HL-60/S4 treated with retinoic acid at 250 ng/mL for 4 days and 3 days (cell line): Measurements from ENCODE around the gene IL22RA1.

ENCODE experiments used
- in situ Hi-C: fragments of 300-500 bp; cut with MboI; formaldehyde crosslinking; loops from 2 replicates; pipeline ENCODE4 v1.7.0; 2022; ENCODE audit warnings: low sequenced_read_pairs

Gene IL22RA1

DNA sequence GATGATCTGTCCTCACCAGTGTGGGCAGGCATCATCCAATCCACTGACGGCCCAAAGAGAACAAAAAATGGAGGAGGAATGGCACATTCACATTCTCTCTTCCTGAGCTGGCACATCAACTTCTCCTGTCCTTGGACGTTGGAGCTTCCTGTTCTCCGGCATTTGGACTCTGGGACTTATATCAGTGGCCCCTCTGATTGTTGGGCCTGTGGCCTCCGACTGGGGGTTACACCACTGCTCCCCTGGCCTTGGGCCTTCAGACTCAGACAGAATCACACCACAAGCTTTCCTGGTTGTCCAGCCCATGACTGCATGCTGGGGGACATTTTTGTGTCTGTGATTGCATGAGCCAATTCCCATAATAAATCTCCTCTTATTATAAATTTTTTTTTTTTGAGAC is 24.1 kb upstream of the IL22RA1 start:
- in situ Hi-C loops: no loop called here

DNA sequence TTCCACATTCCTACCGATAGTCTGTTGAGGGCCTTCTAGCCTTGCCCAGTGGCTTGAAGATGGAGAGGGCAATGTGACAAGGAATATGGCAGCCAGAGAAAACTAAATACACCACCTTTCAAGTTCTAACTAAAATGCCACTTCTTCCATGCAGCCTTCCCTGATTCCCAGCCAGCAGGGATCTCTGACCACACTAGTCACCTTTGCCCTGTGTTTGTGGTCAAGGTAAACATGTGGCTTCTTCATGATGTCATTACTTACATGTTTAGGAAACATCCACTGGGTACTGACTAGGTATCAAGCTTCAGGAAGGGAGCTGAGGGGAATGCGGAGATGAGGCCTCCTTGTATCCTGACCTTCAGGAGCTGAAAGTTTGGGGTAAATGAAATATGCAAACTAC is 22.6 kb upstream of the IL22RA1 start:
- in situ Hi-C loops: no loop called here

DNA sequence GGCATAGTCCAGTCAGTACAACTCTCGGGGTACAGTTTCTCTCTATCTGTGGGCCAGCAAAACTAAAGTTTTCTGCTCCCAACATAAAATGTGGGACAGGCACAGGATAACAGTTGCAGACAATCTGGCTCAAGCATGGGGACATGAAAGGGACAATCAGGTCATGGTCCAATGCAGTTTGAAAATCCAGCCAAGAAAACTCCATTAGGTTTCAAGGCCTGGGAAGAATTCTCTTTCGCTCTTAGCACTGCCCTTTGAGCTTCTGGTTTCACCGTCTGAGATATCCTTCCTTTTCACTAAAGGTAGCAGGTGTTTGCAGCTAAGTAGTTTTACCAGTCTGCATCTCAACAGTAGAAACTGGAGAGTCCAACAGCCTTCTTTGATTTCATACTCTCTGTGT is 21.1 kb upstream of the IL22RA1 start:
- in situ Hi-C loops: no loop called here

DNA sequence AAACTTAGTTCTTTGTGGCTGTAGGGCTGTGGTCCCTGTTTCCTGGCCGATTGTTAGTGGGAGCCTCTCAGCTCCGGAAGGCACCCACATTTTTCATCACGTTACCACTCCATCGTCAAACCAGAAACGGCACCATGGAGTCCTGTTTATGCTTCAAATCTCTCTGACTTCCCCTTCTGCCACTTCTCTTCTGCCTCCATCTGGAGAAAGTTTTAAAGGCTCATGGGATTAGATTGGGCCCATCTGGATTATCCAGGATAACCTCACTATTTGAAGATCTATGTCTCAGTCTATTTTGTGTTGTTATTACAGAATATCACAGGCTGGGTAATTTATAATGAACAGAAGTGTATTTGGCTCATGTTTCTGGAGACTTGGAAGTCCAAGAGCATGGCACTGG is 19.3 kb upstream of the IL22RA1 start:
- in situ Hi-C loops: no loop called here

- in situ Hi-C loops: no loop called here
These were observed 18.3 kb upstream of the IL22RA1 start for GRCh38 chr1:24161270-24161669.

GRCh38 chr1:24159366-24159765 is 16.4 kb upstream of the IL22RA1 start:
- in situ Hi-C loops: no loop called here

DNA sequence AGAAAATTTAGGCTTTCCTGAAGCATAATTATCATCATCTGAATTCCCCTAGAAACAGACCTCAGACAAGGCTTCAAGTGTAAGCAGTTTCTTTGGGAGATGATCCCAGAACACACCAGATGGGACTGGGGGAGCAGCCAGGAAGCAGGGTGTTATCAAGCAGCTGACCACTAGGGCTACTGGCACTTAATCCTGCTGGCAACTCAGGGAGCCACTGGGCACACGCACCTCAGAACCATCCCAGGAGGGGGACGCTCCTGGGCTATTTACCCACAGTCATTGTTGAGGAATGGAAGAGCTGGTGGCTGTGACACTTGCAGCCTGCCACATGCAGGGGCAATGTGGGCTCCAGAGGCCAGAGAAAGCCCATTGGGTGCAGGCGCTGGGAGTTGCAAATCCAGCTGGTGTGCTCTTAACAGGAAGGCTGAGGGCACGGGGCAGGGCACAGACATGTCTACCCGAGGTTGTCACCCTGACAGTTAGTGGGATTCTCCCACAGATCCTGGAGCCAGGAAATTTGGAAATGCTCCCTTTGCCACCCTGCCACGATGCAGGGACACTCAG is 15.1 kb upstream of the IL22RA1 start:
- in situ Hi-C loops: no loop called here

GRCh38 chr1:24156542-24157260 is 13.8 kb upstream of the IL22RA1 start:
- in situ Hi-C loops: no loop called here

DNA sequence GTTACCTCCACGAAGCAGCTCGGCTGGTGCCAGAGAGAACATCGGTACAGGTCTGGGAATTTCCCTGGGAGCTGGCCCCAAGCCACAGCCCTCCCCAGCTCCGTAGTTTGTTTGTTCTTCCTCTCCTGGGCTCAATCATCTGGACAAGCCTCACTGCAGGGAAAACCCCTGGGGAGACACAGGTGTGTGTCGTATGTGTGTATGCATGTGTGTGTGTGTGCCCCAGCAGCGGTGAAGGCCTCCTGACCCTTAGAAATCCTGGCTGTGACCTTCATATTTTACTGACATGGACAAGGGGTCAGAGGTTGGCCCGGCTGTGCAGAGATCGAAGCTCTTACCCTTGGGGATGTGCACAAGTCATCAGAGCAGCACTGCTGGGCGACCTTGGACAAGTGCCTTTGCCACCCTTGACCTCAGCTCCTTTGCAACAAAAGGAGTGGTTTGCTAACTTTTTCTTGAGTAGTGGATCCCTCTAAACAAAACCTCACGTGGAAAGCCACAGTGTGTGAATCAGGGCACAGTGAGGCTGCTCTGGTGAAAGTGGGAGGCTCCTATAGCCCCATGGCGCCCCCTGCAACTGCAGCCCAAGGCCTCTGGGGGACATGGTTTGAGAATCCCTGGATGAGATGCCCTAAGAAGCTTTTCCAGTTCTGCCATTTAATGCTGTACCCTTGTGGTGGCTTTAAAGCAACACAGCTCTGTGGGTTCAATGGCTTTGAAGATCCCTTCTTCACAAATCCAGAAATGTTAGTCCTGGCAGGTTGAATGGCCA is 12.3 kb upstream of the IL22RA1 start:
- in situ Hi-C loops: no loop called here

- in situ Hi-C loops: no loop called here
These were observed 11.3 kb upstream of the IL22RA1 start for GRCh38 chr1:24154215-24154614.

DNA sequence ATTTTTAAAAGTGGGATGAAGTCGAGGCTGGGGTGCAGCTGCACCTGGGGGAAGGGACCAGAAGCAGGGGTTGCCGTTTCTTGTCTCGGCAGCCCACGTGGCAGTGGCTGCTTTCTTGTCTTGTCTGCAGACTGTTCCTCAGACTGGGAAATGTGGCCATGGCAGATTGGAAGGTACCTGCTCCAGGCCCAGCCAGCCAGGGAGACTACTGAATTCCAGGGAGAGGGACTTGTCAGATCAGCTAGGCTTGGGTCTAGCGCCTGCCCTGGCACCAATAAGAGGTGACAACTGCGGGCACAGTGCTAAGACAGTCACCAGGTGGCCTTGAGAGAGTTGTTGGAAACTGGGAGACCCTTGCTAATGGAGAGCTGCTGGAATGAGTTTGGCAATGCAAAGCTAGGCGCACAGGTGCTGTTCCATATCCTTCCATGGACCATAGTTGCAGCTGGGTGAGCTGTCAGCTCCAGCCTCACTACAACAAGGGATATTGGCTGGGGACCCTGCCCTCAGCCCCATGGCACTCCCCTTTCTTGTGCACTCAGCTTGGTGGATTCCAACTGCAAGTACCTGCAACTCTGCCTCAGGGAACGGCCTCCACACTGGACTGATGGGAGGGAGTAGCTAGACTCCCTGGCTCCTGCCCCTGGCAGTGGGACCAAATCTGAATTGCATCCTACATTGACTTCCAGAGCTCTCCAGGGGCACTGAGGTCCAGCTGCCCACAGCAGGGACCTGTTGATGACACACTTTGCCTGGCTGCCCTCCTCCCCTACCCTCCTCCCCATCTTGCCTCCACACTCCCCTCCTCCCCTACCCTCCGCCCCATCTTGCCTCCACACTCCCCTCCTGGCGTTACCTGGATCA is 9.9 kb upstream of the IL22RA1 start:
- in situ Hi-C loops: no loop called here

DNA sequence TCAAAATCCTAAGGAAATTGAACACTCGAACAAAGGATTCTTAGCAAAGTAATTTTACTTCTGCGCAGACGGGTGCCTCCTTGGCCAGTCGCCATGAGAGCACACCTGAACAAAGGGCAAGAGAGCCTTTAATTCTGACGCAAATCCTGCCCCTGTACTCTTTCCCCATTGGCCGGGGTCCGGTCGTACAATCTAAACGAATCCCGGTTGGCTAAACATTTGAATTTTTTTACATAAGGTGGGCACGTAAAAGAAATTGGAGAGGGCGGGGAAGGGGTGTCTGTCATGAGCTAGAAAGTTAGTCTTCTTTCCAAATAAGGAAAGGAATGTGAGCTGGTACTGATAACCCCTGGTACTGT is 8.2 kb upstream of the IL22RA1 start:
- in situ Hi-C loops: no loop called here

DNA sequence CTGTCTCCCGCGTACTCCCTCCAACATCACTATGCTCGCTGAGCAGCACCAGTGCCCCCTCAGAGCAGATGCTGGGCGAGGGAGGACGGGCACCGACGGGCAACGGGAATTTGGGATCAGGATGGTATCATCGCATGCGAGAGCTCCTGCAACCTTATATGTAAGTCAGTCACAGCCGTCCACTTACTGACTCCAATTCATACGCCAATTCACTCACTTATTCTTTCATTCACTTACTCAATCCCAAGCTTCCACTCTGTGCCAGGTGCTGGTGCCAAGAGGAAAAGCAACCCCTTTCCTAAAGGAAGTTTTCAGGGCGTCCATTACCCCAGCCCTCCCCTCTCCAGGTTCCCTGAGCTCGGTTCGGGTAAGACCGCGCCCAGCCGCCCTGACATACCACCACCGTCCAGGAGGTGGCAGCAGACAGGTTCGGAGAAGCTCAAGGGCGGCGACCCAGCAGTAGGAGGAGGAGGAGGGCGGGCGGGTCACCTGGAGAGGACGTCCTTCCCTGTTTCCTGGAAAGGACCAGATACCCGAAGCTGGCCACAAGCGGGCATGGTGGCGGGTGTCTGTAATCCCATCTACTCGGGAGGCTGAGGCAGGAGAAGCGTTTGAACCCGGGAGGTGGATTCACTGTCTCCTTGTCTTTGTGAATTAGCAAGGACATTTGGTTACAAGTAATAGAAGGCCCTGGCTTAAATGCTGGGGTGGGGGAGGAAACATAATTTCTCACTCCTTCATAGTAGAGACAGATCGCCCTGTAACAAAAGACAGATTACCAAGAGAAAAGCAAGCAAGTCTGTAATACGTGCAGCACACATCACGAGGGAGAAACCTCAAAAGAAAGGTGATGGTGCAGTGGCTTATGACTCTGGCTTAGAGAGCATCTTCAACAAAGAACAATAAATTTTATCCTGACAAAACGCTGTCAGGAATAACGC is 7.6 kb upstream of the IL22RA1 start:
- in situ Hi-C loops: no loop called here

GRCh38 chr1:24149866-24150233 is 6.9 kb upstream of the IL22RA1 start:
- in situ Hi-C loops: no loop called here

GRCh38 chr1:24147816-24148215 is 4.9 kb upstream of the IL22RA1 start:
- in situ Hi-C loops: no loop called here

DNA sequence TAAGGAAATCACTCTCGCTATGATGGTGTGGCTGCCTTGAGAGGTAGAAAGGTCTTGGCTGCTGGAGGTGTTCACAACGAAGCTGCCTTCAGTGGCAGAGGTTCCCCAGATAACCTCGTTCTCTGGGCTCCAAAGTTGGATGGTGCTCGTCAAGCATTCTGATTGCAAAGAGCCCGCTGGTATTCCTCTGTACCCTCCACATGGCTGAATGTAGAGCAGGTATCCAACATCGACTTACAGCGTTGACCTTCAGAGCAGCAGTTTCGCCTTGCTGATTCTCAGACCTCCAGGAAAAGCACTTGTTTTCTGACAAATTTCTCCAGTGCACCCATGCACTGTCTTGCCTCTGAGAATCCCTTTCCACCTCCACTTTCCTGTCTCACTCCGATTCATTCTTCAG is 4.3 kb upstream of the IL22RA1 start:
- in situ Hi-C loops: no loop called here

DNA sequence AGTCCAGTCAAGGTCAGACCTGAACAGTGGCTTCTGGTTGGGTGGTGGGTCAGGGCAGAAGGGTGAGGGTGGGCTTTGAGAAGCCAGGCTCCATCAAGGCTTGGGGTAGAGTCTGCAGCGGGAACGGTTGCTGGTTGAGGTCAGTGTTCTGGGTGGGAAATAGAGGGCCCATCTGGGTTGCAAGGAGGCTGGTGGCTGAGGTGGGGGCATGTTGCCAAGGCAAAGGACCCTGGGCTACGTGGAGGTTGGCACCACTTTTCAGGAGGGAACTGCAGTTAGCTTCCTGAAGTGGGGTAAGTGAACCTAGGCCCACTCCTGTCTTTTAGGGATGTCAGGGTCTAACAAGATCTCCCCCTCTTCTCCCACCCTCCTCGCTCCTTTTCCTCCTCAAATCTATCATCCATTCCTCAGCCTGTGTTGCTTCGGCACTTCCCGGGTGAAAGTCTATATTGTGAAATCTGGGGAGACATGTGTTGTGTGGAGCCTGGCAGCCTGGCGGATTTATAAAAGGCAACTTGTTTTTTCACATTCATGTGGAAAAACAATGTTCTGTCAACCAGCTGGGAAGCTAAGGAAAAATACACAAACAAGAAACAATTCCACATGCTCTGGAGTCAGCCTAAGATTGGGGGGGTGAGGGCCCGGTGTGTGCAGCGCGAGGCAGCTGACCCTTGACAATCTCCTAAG is 1.5 kb downstream of the IL22RA1 start:
- in situ Hi-C loops: no loop called here

- in situ Hi-C loops: no loop called here
These were observed 2.2 kb downstream of the IL22RA1 start for GRCh38 chr1:24140741-24141181.

GRCh38 chr1:24139841-24140425 is 3.0 kb downstream of the IL22RA1 start:
- in situ Hi-C loops: no loop called here

GRCh38 chr1:24139222-24139489 is 3.8 kb downstream of the IL22RA1 start:
- in situ Hi-C loops: no loop called here
